HFF-Myc (cell line): ENCODE measurements around the gene ST8SIA4.
"Not testable (repeated sequence)": the region's sequence is repeated elsewhere in the genome, so short reads cannot be mapped to it uniquely, and the experiment has no call there.

Experiments
- DNase-seq: peaks from one replicate; pipeline ENCODE4 v3.0.0-alpha.2; 2011; ENCODE audit warnings: low read depth; ENCODE audit errors: extremely low read depth
- H3K4me3 ChIP-seq: replicated peaks from 2 replicates; pipeline ENCODE4 v1.5.1; 2011; ENCODE audit warnings: low read depth, mild to moderate bottlenecking, control low read depth, low read length
- CTCF ChIP-seq: IDR thresholded peaks from 2 replicates; pipeline ENCODE4 v1.5.1; 2012; ENCODE audit warnings: mild to moderate bottlenecking, low read depth, low read length, control low read depth; ENCODE audit errors: missing control alignments

Gene ST8SIA4

GRCh38 chr5:100790170-100790665 is 112.9 kb downstream of the ST8SIA4 start:
- no peak for TF ChIP-seq CTCF
- no peak for DNase-seq
- H3K4me3 ChIP-seq: no peak overlapping the region

- no peak for DNase-seq
- H3K4me3 ChIP-seq: no peak overlapping the region
- TF ChIP-seq CTCF: no peak
These were observed 113.4 kb downstream of the ST8SIA4 start for GRCh38 chr5:100789694-100790093.

GRCh38 chr5:100788417-100788816 is 114.7 kb downstream of the ST8SIA4 start:
- TF ChIP-seq CTCF: no peak
- DNase-seq: no peak
- H3K4me3 ChIP-seq: no peak overlapping the region

GRCh38 chr5:100787648-100788047 is 115.4 kb downstream of the ST8SIA4 start:
- no peak overlapping the region for H3K4me3 ChIP-seq
- DNase-seq: no peak
- TF ChIP-seq CTCF: no peak

GRCh38 chr5:100785536-100785935 is 117.5 kb downstream of the ST8SIA4 start:
- not testable (repeated sequence) for H3K4me3 ChIP-seq, DNase-seq

GRCh38 chr5:100780376-100780870 is 122.7 kb downstream of the ST8SIA4 start:
- no peak overlapping the region for H3K4me3 ChIP-seq
- no peak for DNase-seq
- no peak for TF ChIP-seq CTCF

GRCh38 chr5:100779669-100780375 is 123.3 kb downstream of the ST8SIA4 start:
- no peak overlapping the region for H3K4me3 ChIP-seq
- TF ChIP-seq CTCF: no peak

More at GRCh38 chr5:100779669-100780375, 123.3 kb downstream of the ST8SIA4 start:
- DNase-seq: no peak
